DMS79 (cell line): Measurements from ENCODE around the gene EMC8.

Source experiments
- DNase-seq: peaks from one replicate; lab custom pipeline; 2025; lab: John Stamatoyannopoulos, UW

EMC8 gene

GRCh38 chr16:85755929-85756768 is 43.2 kb downstream of the EMC8 start:
- DNase-seq = no peak

DNA sequence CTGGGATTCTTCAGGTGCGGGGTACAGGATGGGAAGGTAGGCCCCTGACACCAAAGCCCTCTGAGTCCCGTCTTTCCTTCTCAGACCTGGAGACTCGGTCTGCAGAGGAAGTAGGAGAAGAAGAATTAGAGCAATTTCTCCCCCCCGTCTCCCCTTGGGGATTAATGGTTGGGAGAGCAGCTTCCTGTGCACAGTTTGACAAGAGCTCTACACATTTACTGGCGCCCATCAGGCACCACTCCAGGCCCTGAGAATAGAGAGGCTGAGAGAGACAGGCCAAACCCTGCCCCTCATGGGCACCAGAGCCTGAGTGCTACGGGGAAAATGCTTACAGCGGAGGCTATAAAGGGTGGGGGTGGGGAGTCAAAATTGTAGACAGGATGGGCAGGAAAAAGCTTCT is 44.9 kb downstream of the EMC8 start:
- peak; percentile 69 for DNase-seq

- no peak for DNase-seq
These were observed 45.4 kb downstream of the EMC8 start for GRCh38 chr16:85753976-85754375.

GRCh38 chr16:85753559-85753958 is 45.8 kb downstream of the EMC8 start:
- no peak for DNase-seq

- no peak for DNase-seq
These were observed 46.6 kb downstream of the EMC8 start for GRCh38 chr16:85752511-85753420.

DNA sequence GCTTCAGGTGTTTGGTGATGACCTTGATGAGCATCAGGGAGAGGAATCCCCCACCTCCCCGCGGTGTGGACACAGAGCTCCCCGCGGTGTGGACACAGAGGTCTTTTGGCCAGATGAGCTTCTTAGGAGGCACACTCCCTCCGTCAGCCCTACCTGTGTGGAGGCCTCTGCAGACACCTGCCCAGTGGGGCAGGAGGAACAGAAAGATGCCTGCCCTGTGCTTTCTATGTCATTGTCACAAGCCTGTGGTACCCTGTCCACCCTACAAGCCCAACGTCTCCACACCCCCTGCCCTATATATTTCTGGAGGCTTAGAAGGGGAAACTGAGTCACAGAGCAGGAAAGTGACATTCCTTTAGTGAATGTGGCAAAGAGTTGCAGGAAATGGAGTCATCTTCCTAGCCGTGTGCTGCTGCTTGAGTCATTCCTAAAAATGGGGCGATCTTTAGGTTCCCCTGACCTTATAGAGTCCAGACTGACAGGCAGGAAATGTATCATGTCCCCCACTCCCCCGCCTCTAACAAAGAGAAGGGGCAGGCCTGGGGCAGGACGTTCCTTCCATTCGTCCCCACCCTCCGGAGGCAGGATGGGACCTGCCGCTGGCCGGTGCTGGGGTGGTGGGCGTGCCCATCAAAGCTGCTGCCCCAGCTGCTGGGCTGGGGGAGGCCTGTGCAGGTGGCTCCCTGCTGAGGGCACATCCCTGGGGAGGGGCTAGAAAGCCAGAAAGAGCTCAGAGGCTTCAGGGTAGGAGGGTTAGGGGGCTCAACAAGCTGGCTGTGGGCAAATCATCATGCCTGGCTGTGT is 47.4 kb downstream of the EMC8 start:
- DNase-seq = no peak

GRCh38 chr16:85750827-85751697 is 48.3 kb downstream of the EMC8 start, which contains the start of gene C16orf74:
Gene C16orf74, minus strand, starts transcription at chr16:85751096. Its CDS starts 15,879 bp downstream, at chr16:85735217.
- DNase-seq = no peak

GRCh38 chr16:85750146-85750826 is 49.1 kb downstream of the EMC8 start:
- DNase-seq = no peak

DNA sequence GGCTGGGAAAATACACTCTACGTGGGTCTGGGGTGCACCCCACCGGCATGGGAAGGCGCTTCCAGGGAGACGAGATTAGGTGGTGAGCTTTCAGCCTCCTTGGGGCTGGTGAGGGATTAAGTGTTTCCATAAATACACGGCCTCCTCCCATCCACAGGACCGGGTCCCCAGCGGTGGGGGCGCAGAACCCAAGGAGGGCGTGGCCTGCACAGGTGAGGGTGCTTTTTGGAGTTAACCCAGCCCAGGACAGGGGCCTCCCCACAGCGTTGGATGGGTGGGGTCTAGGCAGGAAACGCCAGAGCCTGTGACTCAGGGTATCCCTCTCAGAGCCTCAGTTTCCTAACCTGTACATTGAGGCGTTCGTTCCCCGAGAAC is 49.6 kb downstream of the EMC8 start:
- no peak for DNase-seq

- no peak for DNase-seq
These were observed 52.7 kb downstream of the EMC8 start for GRCh38 chr16:85746460-85747215.

DNA sequence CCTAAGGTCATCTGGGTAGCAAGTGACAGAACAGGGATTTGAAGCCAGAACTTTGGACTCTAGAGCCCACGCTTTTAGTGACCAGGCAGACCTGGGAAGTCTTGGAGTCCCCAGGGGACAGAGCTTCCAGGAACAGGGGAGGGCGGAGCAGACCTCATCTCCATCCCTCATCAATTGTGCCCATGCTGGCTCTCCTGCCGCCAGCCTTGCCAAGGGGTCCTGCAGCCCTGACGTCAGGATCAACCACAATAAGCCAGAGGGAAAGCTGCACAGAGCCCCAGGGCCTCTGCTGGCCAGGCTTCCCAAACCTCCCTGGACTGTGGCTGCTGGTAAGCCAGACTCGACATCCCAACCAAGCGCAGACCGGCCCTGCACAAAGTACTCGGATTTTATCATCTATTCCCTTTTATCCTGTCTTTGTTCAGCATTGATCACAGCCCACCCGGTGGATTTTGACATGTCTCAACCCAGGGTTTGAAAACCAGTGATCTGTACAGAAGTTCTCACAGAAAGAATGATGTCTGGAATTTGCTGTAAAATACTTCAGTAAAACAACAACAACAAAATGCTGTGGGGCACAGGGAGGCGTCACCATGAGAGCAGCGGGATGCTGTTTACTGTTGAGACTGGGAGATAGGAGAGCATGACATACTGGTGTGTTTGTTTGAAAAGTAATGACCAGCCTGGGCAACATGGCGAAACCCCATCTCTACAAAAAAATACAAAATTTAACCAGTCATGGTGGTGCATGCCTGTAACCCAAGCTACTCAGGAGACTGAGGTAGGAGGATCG is 60.2 kb downstream of the EMC8 start:
- no peak for DNase-seq

DNA sequence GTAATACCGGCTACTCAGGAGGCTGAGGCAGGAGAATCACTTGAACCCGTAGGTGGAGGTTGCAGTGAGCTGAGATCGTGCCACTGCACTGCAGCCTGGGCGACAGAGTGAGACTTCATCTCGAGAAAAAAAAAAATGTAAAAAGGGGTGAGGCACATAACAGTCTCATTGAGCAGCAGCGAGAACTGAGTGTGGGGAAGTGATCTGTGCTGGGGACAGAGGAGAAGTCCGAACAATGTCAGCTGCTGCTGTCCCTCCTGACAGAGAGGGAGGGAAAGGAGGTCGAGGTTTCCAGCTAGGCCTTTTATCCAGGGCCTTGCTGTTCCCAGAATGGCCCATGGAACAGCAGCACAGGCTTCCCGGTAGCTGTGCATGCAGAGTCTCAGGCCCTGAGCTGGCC is 62.4 kb downstream of the EMC8 start:
- DNase-seq = no peak

GRCh38 chr16:85735946-85736345 is 63.4 kb downstream of the EMC8 start:
- DNase-seq = no peak

DNA sequence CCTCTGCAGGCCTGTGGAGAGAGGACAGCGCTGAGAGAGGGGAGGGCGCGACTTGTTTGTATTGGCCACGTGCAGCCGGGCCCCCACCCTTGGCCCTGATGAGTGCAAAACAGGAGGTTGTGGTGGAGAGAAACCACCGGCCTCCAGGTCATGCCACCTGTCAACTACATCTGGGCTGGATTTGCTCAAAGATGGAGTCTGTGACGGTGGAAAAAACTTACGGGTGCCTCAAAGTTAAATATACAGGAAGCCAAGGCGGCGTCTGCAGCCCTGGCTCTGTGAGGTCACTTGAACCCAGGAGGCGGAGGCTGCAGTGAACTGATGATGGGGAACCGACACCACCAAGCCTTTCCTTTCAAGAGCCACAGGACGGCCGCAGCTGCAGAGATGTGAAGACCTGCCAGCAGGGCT is 64.1 kb downstream of the EMC8 start:
- DNase-seq = no peak

- no peak for DNase-seq
These were observed 64.9 kb downstream of the EMC8 start for GRCh38 chr16:85734311-85735017.

DNA sequence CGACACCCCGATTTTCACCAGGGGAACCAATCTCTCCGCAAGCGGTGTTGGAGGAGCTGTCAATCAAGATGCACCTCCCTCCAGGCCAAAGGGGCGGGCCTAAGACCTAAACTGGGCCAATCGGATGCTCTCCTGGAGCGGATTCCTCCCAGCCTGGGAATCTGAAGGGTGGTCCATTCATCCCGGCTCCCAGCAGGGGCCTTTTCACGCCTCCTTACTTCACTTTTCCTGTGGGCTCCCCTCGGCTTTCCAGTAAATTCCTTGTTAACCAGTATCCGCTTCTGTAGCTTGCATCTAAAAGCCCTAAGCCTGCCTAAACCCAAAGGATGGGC is 65.5 kb downstream of the EMC8 start:
- no peak for DNase-seq

DNA sequence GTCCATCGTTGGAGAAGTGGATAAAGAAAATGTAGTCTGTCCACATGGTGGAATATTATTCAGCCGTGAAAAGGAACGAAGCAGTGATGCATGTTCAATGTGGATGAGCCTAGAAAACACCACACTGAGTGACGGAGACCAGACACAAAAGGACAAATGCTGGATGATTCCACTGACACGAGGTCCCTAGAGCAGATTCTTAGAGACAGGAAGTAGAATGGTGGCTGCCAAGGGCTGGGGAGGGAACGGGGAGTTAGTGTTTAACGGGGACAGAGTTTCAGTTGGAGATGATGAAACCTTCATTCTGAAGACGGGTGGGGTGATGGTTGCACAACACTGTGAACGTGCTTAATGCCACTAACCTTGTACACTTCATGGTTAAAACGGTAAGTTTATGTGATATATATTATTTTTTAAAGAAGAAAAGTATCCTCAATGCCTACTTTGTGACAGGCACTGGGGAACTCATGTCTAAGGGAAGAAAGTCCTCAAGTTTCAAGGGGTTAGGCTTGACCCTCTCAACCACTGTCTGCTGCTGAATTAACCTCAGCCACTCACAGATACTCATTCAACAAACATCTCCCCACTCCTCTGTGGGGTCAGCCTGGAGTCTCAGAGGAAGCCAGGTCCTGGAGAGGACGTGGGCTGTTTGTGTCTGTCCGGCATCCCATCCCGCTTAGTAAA is 66.0 kb downstream of the EMC8 start:
- DNase-seq = no peak

GRCh38 chr16:85731179-85731578 is 68.2 kb downstream of the EMC8 start:
- DNase-seq = no peak
